ENCODE measurements around the gene NTM. TPM values are rescaled to one million over a fixed set of nuclear protein-coding genes. Genes with fewer than 3 reads are reported as not detected.

NTM gene
- total RNA-seq, 1 experiment from 2014 or later: 9.9 TPM

DNA sequence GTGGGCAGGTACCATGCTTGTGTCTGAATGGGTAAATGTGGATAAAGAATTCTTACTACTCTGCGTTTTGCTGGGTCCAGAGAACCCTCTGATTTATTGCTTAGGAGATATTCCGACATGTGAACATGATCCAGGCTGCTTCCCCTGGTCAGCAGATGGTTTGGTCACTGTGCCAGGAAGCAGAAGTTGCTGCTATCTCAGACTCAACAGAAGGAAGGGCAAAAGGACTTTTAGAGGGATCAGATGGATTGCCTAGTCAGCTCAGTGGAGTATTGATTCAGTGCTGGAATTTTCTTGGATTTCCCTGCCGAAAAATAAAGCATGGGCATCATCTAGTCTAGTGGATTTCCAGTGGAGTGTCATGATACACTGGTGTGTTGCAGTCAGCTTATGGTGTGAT, 440.1 kb downstream of the NTM start:
- Histone ChIP-seq H3K27me3 (ENCODE audit: insufficient read depth, low read length) (no peaks in the 10 kb centered on the region), H3K79me2 (ENCODE audit: insufficient read depth, low read length) (no peaks in the 10 kb centered on the region), H3K23me2 (ENCODE audit: insufficient read length, low read depth, low read length, poor library complexity, severe bottlenecking) (no peaks in the 10 kb centered on the region), H3K9me3 (ENCODE audit: control insufficient read depth, low read depth, low read length) (no peaks in the 10 kb centered on the region), H3K56ac (ENCODE audit: insufficient read length, low read depth, low read length) (no peak overlapping the region), H4K8ac (replicated peaks; ENCODE audit: insufficient read length, low read depth, low read length) (no peak overlapping the region), H4K5ac (ENCODE audit: insufficient read length, low read depth, low read length) (no peak overlapping the region), H2BK120ac (ENCODE audit: low read depth, low read length, poor library complexity, severe bottlenecking) (no peak overlapping the region), H3K23ac (ENCODE audit: insufficient read length, low read depth, low read length) (no peak overlapping the region), H2BK12ac (ENCODE audit: insufficient read length, low read depth, low read length) (no peak overlapping the region), H3K18ac (ENCODE audit: insufficient read length, low read depth, low read length) (no peak overlapping the region), H3K79me1 (ENCODE audit: insufficient read depth, low read depth, low read length, poor library complexity, severe bottlenecking) (no peaks in the 10 kb centered on the region), H3K4ac (ENCODE audit: low read depth, low read length) (no peak overlapping the region), H3K4me1 (ENCODE audit: insufficient read depth, low read length) (peaks cover 4% of the 10 kb centered on the region; the same call in 1 of the 2 replicates), H3K4me2 (ENCODE audit: insufficient read depth, insufficient read length, low read length) (no peak overlapping the region), H2AFZ (ENCODE audit: low read length) (no peak overlapping the region), H2AK5ac (ENCODE audit: insufficient read length, low read length) (no peak overlapping the region), H2BK15ac (ENCODE audit: low read depth, low read length) (no peak overlapping the region), H3T11ph (ENCODE audit: low read length) (no peak overlapping the region), H4K20me1 (ENCODE audit: control insufficient read depth, insufficient read depth, insufficient read length) (no peaks in the 10 kb centered on the region), H2BK5ac (ENCODE audit: insufficient read length, low read length) (no peak overlapping the region), H3K9ac (ENCODE audit: extremely low read depth, insufficient read length, low read length) (no peak overlapping the region), H2BK20ac (ENCODE audit: low read depth, low read length, poor library complexity, severe bottlenecking) (no peak overlapping the region), H3K14ac (ENCODE audit: insufficient read depth, low read length) (no peak overlapping the region), H4K91ac (ENCODE audit: insufficient read length, low read depth, low read length) (no peak overlapping the region), H3K27ac (ENCODE audit: insufficient read length, low read depth, low read length) (no peak overlapping the region)
- no peak for DNase-seq
- Mint-ChIP-seq H3K36me3 (ENCODE audit: insufficient read depth in 1 of 3, low read depth in 3 of 3) (no peaks in the 10 kb centered on the region), H3K27ac (no peak overlapping the region), H3K27me3 (ENCODE audit: low read depth) (peaks cover 2% of the 10 kb centered on the region; the same call in 1 of the 2 replicates), H3K4me1 (peaks cover 16% of the 10 kb centered on the region in 2 experiments), H3K4me3 (no peak overlapping the region), H3K9me3 (no peaks in the 10 kb centered on the region)
- no CpG with 5 or more reads among the region's 3 CpGs for WGBS (ENCODE audit: extremely low coverage, insufficient read length, low lambda C conversion rate)
- TF ChIP-seq, protein P1, sequence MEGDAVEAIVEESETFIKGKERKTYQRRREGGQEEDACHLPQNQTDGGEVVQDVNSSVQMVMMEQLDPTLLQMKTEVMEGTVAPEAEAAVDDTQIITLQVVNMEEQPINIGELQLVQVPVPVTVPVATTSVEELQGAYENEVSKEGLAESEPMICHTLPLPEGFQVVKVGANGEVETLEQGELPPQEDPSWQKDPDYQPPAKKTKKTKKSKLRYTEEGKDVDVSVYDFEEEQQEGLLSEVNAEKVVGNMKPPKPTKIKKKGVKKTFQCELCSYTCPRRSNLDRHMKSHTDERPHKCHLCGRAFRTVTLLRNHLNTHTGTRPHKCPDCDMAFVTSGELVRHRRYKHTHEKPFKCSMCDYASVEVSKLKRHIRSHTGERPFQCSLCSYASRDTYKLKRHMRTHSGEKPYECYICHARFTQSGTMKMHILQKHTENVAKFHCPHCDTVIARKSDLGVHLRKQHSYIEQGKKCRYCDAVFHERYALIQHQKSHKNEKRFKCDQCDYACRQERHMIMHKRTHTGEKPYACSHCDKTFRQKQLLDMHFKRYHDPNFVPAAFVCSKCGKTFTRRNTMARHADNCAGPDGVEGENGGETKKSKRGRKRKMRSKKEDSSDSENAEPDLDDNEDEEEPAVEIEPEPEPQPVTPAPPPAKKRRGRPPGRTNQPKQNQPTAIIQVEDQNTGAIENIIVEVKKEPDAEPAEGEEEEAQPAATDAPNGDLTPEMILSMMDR (conservative IDR thresholded peaks at IDR 0.05): no peak
